OCI-LY3 (cell line): ENCODE measurements around the gene CCDC54.

Experiments used
- CTCF ChIP-seq: fragments of 200-600, 300-600 bp; sonication (generic); IDR thresholded peaks from 2 replicates; pipeline ENCODE4 v1.5.1; 2014; ENCODE audit warnings: antibody characterized with exemption, low read length, low read depth
- EZH2phosphoT487 ChIP-seq: fragments of 200-600 bp; shearing (Covaris generic); IDR thresholded peaks from 2 replicates; pipeline ENCODE4 v1.6.1; 2018; ENCODE audit warnings: antibody characterized with exemption, mixed run types, low read depth

- TF ChIP-seq CTCF = no peak
- TF ChIP-seq EZH2phosphoT487 = no peak
Measured at GRCh38 chr3:107392549-107393165, 15.4 kb downstream of the CCDC54 start.
